ENCODE results near the gene TMEM53. TPM values are rescaled to one million over a fixed set of nuclear protein-coding genes. Genes with fewer than 3 reads are reported as not detected.

TMEM53 gene
- total RNA-seq, 1 experiment from 2014 or later: 22.9 TPM

DNA sequence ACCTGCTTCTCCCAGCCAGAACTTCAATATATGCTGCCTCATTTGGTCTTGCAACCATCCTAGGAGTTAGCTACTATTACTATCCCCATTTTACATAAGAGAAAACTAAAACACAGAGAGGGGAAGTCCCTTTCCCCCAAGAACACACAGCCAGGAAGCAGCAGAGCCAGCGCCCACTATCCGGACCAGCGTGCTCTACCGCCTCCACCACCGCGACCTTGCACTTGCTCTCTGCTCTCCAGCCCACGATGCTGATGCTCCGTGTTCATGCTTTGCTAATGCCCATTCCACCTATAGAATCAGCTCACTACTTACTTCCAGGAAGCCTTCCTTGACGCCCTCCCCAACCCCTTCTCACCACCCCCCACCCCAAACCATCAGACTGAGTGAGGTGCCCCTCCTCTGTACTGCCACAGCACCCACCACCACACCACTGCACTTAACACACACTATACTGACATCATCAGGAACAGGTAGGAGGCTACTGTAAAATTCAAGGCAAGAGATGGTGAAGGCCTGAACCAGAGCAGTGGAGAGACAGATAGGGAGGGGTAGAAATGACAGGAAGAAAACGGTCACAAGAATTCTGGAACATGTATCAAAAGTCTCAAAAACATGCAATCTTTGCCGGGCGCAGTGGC lies 9.4 kb downstream of the TMEM53 start:
- in situ Hi-C loops (cut with HindIII; ENCODE audit: low pct_unique_long_range_greater_than_20kb, low sequenced_read_pairs): no loop called here
- intact Hi-C loops (cut with micrococcal nuclease; ENCODE audit: unreplicated experiment): no loop called here

DNA sequence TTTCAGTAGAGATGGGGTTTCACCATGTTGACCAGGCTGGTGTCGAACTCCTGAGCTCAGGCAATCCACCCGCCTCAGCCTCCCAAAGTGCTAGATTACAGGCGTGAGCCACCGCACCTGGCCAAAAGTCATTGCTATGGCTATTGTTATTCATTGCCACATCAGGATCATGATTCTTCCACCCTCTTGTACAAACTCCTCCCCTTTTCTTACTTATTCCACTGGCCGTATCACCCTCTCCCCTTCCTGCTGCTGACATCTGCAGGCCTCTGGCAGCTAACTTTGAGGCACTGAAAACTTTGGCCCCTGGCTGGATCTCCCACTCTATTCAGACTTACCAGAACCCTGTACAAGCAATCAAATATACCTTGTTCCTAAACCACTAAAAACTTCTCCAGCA lies 10.9 kb downstream of the TMEM53 start:
- ATAC-seq: no peak
- in situ Hi-C loops (cut with HindIII; ENCODE audit: low pct_unique_long_range_greater_than_20kb, low sequenced_read_pairs): no loop called here
- CTCF ChIA-PET: interaction anchor here (0.7 kb wide), 1 partner anchor 446 kb away, joined by 7 read pairs; no protein-coding TSS in a partner anchor
- DNase-seq (ENCODE audit: low read depth, low spot score): no peak
- H3K27me3 ChIP-seq (ENCODE audit: control insufficient read depth, insufficient read depth, low read length): no peaks in the 10 kb centered on the region
- H3K4me3 ChIP-seq (ENCODE audit: low read depth in 2 of 2, low read length in 2 of 2): no peak overlapping the region
- no peak overlapping the region for H3K27ac ChIP-seq (ENCODE audit: low read length)
- BruUV-seq (replicated peaks): no TSS peak
- H3K36me3 ChIP-seq (ENCODE audit: control insufficient read depth, insufficient read depth, low read length): no peaks in the 10 kb centered on the region
- no peaks in the 10 kb centered on the region for H3K4me1 ChIP-seq (ENCODE audit: control insufficient read depth, insufficient read depth, low read length)
- POLR2A ChIA-PET: no interaction called here
- intact Hi-C loops (cut with micrococcal nuclease; ENCODE audit: unreplicated experiment): no loop called here
- H3K9me3 ChIP-seq (ENCODE audit: control insufficient read depth, insufficient read depth, low read depth, low read length): no peaks in the 10 kb centered on the region
- TF ChIP-seq POLR2AphosphoS5 (IDR thresholded peaks at IDR 0.05; ENCODE audit: low read depth, low read length) (no peak), SIN3A (IDR thresholded peaks at IDR 0.05; ENCODE audit: borderline replicate concordance, insufficient read depth, low read depth, low read length) (no peak), TCF7L2 (IDR thresholded peaks at IDR 0.05; ENCODE audit: low read depth, low read length) (no peak)
- TF ChIP-seq, protein P1, sequence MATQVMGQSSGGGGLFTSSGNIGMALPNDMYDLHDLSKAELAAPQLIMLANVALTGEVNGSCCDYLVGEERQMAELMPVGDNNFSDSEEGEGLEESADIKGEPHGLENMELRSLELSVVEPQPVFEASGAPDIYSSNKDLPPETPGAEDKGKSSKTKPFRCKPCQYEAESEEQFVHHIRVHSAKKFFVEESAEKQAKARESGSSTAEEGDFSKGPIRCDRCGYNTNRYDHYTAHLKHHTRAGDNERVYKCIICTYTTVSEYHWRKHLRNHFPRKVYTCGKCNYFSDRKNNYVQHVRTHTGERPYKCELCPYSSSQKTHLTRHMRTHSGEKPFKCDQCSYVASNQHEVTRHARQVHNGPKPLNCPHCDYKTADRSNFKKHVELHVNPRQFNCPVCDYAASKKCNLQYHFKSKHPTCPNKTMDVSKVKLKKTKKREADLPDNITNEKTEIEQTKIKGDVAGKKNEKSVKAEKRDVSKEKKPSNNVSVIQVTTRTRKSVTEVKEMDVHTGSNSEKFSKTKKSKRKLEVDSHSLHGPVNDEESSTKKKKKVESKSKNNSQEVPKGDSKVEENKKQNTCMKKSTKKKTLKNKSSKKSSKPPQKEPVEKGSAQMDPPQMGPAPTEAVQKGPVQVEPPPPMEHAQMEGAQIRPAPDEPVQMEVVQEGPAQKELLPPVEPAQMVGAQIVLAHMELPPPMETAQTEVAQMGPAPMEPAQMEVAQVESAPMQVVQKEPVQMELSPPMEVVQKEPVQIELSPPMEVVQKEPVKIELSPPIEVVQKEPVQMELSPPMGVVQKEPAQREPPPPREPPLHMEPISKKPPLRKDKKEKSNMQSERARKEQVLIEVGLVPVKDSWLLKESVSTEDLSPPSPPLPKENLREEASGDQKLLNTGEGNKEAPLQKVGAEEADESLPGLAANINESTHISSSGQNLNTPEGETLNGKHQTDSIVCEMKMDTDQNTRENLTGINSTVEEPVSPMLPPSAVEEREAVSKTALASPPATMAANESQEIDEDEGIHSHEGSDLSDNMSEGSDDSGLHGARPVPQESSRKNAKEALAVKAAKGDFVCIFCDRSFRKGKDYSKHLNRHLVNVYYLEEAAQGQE (IDR thresholded peaks at IDR 0.05; ENCODE audit: insufficient read depth in 1 of 2, low read depth in 2 of 2, low read length in 1 of 2): no peak

More for the DNA sequence above, 9.4 kb downstream of the TMEM53 start:
- H3K4me1 ChIP-seq (ENCODE audit: control insufficient read depth, insufficient read depth, low read length): no peaks in the 10 kb centered on the region
- ChIA-PET POLR2A (interaction anchor here (0.8 kb wide), 1 partner anchor 33 kb away, joined by 3 read pairs; no protein-coding TSS in a partner anchor), CTCF (no interaction called here)
- H3K9me3 ChIP-seq (ENCODE audit: control insufficient read depth, insufficient read depth, low read depth, low read length): no peaks in the 10 kb centered on the region
- ATAC-seq: no peak
- H3K4me3 ChIP-seq (ENCODE audit: low read depth in 2 of 2, low read length in 2 of 2): no peak overlapping the region
- no peak overlapping the region for H3K27ac ChIP-seq (ENCODE audit: low read length)
- TF ChIP-seq, protein P2, sequence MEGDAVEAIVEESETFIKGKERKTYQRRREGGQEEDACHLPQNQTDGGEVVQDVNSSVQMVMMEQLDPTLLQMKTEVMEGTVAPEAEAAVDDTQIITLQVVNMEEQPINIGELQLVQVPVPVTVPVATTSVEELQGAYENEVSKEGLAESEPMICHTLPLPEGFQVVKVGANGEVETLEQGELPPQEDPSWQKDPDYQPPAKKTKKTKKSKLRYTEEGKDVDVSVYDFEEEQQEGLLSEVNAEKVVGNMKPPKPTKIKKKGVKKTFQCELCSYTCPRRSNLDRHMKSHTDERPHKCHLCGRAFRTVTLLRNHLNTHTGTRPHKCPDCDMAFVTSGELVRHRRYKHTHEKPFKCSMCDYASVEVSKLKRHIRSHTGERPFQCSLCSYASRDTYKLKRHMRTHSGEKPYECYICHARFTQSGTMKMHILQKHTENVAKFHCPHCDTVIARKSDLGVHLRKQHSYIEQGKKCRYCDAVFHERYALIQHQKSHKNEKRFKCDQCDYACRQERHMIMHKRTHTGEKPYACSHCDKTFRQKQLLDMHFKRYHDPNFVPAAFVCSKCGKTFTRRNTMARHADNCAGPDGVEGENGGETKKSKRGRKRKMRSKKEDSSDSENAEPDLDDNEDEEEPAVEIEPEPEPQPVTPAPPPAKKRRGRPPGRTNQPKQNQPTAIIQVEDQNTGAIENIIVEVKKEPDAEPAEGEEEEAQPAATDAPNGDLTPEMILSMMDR (IDR thresholded peaks at IDR 0.05): no peak
- no peak for TF ChIP-seq SIN3A (IDR thresholded peaks at IDR 0.05; ENCODE audit: borderline replicate concordance, insufficient read depth, low read depth, low read length)
- TF ChIP-seq, protein P1 (IDR thresholded peaks at IDR 0.05; ENCODE audit: insufficient read depth in 1 of 2, low read depth in 2 of 2, low read length in 1 of 2): no peak
- no peak for TF ChIP-seq POLR2AphosphoS5 (IDR thresholded peaks at IDR 0.05; ENCODE audit: low read depth, low read length)
- TF ChIP-seq TCF7L2 (IDR thresholded peaks at IDR 0.05; ENCODE audit: low read depth, low read length): no peak
- no peaks in the 10 kb centered on the region for H3K36me3 ChIP-seq (ENCODE audit: control insufficient read depth, insufficient read depth, low read length)
- H3K27me3 ChIP-seq (ENCODE audit: control insufficient read depth, insufficient read depth, low read length): no peaks in the 10 kb centered on the region
- no TSS peak for BruUV-seq (replicated peaks)
- DNase-seq (ENCODE audit: low read depth, low spot score): no peak
